Esophagus muscularis mucosa (tissue), 4 donors: Measurements from ENCODE around the gene SCP2. TPM values are rescaled to one million over a fixed set of nuclear protein-coding genes. Genes with fewer than 3 reads are reported as not detected.

ENCODE experiments used
- DNase-seq: peaks from one replicate; pipeline ENCODE4 v3.0.0-alpha.2; 2017; ENCODE audit errors: extremely low spot score
- H3K27ac ChIP-seq, 4 donors: fragments of 200-600 bp; sonication (generic); replicated peaks in 1 of 4; 1 replicate in 3 of 4; 2 replicates in 1 of 4; pipeline ENCODE4 v1.5.1; 2016 to 2019; ENCODE audit warnings: mild to moderate bottlenecking in 1 of 4
- H3K27me3 ChIP-seq, 4 donors: fragments of 200-600 bp; sonication (generic); one replicate each; pipeline versions ENCODE4 v1.5.1 to v1.6.0; 2016 to 2019
- H3K36me3 ChIP-seq, 4 donors: fragments of 200-600 bp; sonication (generic); one replicate each; pipeline ENCODE4 v1.5.1; 2016 to 2019
- H3K4me1 ChIP-seq, 4 donors: fragments of 200-600 bp; sonication (generic); one replicate each; pipeline ENCODE4 v1.5.1; 2016 to 2019
- H3K4me3 ChIP-seq, 4 donors: fragments of 200-600 bp; sonication (generic); 1 replicate in 2 of 4; 2 replicates in 2 of 4; pipeline ENCODE4 v1.5.1; 2016 to 2019; ENCODE audit warnings: mild to moderate bottlenecking in 4 of 4, moderate library complexity in 1 of 4
- H3K9me3 ChIP-seq, 4 donors: fragments of 200-600 bp; sonication (generic); 1 replicate in 3 of 4; 2 replicates in 1 of 4; pipeline ENCODE4 v1.5.1; 2016 to 2019
- EP300 ChIP-seq: sonication (generic); formaldehyde crosslinking; IDR thresholded peaks from one replicate; pipeline ENCODE4 v1.6.1; 2017; ENCODE audit warnings: antibody characterized with exemption
- POLR2A ChIP-seq: fragments of 450-650 bp; IDR thresholded peaks from one replicate; pipeline ENCODE4 v1.6.1; 2017; ENCODE audit warnings: antibody characterized with exemption, moderate library complexity, mild to moderate bottlenecking, low read depth
- POLR2AphosphoS5 ChIP-seq, 2 donors: sonication (generic); formaldehyde crosslinking; IDR thresholded peaks; one replicate each; pipeline ENCODE4 v1.6.1; 2017; ENCODE audit warnings: antibody characterized with exemption in 2 of 2
- WGBS: methylation state at CpG from one replicate; pipeline ENCODE4 v1.1.5; 2018; 5-methylcytosine and 5-hydroxymethylcytosine counted together
- intact Hi-C: fragments of 100-400 bp; cut with DNase I; formaldehyde crosslinking; loops from one replicate; pipeline ENCODE4 v1.15.1; 2023
- total RNA-seq, 4 donors: library from RNA; depleted of rRNA; stranded (reverse); fragments of >200 nt; gene quantifications; one replicate each; pipeline versions ENCODE4 v1.1.0 to v1.2.1, GENCODE V29; 2016
- TF ChIP-seq, protein P1 (sequence below), 3 experiments: fragments of 200-600 bp in 2 of 3; fragments of 450-650 bp in 1 of 3; sonication (generic) in 2 of 3; IDR thresholded peaks; one replicate each; pipeline ENCODE4 v1.5.1; 2017 to 2019; ENCODE audit warnings: antibody characterized with exemption in 3 of 3, mild to moderate bottlenecking in 2 of 3, moderate library complexity in 1 of 3

SCP2 gene
- total RNA-seq, 4 donors from 2014 or later = 83.0 to 94.3 (median 92.1) TPM

DNA sequence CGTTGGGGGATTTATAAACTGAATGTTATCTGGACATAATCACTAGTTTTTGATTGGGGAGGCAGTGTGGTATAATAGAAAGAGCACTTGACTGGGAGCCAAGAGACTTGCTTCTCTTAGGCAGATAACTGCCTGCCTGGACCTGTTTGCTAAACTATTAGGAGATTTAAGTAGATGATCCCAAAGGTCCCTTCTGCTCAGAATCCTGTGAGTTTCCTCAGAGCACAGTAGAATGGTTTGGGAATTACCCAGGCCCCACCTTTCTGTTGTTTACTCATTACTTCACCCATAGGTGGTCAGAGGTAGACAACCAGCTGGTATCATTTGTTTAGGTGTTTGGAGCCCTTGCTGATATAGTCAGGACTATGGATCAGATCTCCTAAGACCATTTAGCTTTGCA lies 124.6 kb downstream of the SCP2 start:
- DNase-seq = no peak

DNA sequence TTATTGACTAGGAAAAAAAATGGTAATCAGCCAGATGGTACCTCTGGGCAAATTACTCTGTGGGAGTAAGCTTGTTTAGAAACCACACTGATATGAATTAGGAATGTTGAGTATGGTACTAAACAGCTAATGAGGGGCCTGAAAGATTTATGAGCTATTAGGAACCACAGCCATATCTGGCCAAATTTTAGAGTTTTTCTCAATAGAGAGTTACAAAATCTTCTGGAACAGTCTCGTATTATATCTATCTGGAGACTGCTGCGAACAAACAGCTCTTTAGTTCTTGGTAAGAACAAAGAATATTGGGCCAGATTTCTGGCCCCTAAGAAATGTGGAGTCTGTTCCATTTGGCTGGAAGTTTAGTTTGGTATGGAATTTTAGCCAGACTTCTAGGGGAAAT lies 130.1 kb downstream of the SCP2 start:
- TF ChIP-seq POLR2A (no peak), POLR2AphosphoS5 (IDR thresholded peaks at IDR 0.05) (no peak), EP300 (no peak)
- TF ChIP-seq, protein P1, sequence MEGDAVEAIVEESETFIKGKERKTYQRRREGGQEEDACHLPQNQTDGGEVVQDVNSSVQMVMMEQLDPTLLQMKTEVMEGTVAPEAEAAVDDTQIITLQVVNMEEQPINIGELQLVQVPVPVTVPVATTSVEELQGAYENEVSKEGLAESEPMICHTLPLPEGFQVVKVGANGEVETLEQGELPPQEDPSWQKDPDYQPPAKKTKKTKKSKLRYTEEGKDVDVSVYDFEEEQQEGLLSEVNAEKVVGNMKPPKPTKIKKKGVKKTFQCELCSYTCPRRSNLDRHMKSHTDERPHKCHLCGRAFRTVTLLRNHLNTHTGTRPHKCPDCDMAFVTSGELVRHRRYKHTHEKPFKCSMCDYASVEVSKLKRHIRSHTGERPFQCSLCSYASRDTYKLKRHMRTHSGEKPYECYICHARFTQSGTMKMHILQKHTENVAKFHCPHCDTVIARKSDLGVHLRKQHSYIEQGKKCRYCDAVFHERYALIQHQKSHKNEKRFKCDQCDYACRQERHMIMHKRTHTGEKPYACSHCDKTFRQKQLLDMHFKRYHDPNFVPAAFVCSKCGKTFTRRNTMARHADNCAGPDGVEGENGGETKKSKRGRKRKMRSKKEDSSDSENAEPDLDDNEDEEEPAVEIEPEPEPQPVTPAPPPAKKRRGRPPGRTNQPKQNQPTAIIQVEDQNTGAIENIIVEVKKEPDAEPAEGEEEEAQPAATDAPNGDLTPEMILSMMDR (IDR thresholded peaks at IDR 0.05) = no peak
- H3K4me1 ChIP-seq = peaks cover 5 to 23% (median 14%) of the 10 kb centered on the region in 4 donors
- peaks cover 0 to 19% (median 2%) of the 10 kb centered on the region in 4 donors for H3K36me3 ChIP-seq
- H3K27me3 ChIP-seq = peaks cover 0 to 15% (median 2%) of the 10 kb centered on the region in 4 donors
- no peak overlapping the region for H3K4me3 ChIP-seq
- no peak for DNase-seq
- H3K27ac ChIP-seq = peak overlapping the region in 2 of 4 donors; percentile 20 to 37
- 68% methylated on average over 2 of the region's 2 CpGs for WGBS
- intact Hi-C loops = no loop called here
- no peaks in the 10 kb centered on the region for H3K9me3 ChIP-seq

More for the DNA sequence above, 124.6 kb downstream of the SCP2 start:
- intact Hi-C loops = no loop called here
- H3K4me3 ChIP-seq = no peak overlapping the region
- H3K4me1 ChIP-seq = peaks cover 13 to 34% (median 28%) of the 10 kb centered on the region in 4 donors
- no peaks in the 10 kb centered on the region for H3K27me3 ChIP-seq
- H3K27ac ChIP-seq = no peak overlapping the region
- TF ChIP-seq POLR2AphosphoS5 (IDR thresholded peaks at IDR 0.05) (no peak), EP300 (no peak), POLR2A (no peak)
- TF ChIP-seq, protein P1 (IDR thresholded peaks at IDR 0.05) = no peak
- WGBS = 23% methylated on average over 1 of the region's 1 CpG
- H3K36me3 ChIP-seq = peaks cover 8 to 57% (median 14%) of the 10 kb centered on the region in 4 donors
- no peaks in the 10 kb centered on the region for H3K9me3 ChIP-seq

DNA sequence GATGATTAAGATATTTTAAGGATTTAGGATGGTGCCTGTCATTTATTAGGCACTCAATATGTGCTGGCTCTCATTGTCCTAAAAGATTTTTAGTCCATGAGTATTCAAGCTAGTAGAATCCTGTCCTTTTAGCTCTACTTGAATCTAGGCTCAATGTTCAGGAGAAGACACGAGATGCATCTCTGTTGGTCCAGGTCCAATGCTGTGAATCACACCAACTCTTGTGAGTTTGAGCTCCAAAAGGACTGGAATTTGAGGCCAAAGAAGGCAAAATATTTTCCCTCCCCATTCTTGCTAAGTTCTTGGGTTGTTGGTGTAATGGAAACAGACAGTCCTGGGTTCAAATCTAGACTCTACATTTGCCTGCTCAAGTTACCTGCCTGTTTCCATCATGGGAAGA lies 133.5 kb downstream of the SCP2 start:
- peaks cover 15 to 36% (median 27%) of the 10 kb centered on the region in 4 donors for H3K4me1 ChIP-seq
- peak in 1 of 2 donors; percentile 16 for TF ChIP-seq POLR2AphosphoS5 (IDR thresholded peaks at IDR 0.05)
- no peak for TF ChIP-seq POLR2A
- 33% methylated on average over 1 of the region's 1 CpG for WGBS
- DNase-seq = no peak
- peak overlapping the region; percentile 73 to 79 (median 76) for H3K27ac ChIP-seq
- intact Hi-C loops = loop anchor here (10.0 kb wide), 1 partner anchor 124 kb away; no protein-coding TSS in a partner anchor
- no peaks in the 10 kb centered on the region for H3K9me3 ChIP-seq
- no peaks in the 10 kb centered on the region for H3K36me3 ChIP-seq
- H3K4me3 ChIP-seq = no peak overlapping the region
- peaks cover 0 to 32% (median 12%) of the 10 kb centered on the region in 4 donors for H3K27me3 ChIP-seq

DNA sequence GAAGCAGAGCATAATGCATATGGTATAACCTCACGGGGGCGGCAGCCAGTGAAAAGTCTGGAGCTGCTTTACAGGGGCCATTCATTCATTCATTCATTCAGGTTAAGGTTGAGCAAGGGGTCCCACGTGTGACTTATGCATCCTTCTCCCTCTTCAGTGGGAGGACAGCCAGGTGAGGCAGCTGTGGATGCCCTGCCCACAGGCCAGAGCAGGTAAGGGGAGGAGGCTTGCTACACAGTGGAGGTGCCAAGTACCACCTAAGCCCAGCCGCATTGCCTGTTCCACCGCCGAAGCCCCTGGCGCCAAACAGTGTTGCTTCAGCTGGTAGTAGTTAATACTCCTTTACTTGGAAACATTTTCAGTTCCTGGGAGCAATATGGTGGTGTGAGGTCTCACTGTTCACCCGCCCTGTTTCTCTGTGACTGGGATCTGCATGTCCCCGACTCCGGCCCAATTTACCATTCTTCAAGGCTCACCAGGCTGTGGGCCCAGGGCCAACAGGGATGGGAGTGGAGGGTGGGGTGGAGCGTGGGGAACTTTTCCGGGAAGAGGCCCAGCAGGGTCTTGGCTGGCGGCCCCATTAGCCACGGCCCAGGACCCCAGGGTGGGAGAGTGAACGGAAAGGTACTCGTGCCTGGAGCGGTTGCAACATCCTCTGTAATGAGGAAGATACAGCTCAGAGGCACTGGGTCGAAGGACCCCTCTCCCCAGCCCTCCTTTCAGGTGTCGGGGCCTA lies 134.2 kb downstream of the SCP2 start:
- intact Hi-C loops = loop anchor here (10.0 kb wide), 1 partner anchor 124 kb away; no protein-coding TSS in a partner anchor
- Histone ChIP-seq H3K4me3 (peak overlapping the region; percentile 56 to 78 (median 65)), H3K9me3 (no peaks in the 10 kb centered on the region), H3K36me3 (no peaks in the 10 kb centered on the region), H3K27ac (peak overlapping the region; percentile 73 to 79 (median 76)), H3K27me3 (peaks cover 0 to 32% (median 12%) of the 10 kb centered on the region in 4 donors), H3K4me1 (peaks cover 15 to 36% (median 27%) of the 10 kb centered on the region in 4 donors)
- WGBS = 67% methylated on average over 12 of the region's 19 CpGs
- DNase-seq = peak; percentile 92
- TF ChIP-seq POLR2AphosphoS5 (IDR thresholded peaks at IDR 0.05) (no peak), EP300 (no peak), POLR2A (no peak)
- TF ChIP-seq, protein P1 (IDR thresholded peaks at IDR 0.05) = no peak
